T-helper 22 cell (primary cell): ENCODE data around the gene SNED1.

ENCODE experiments used
- DNase-seq: peaks from one replicate; pipeline ENCODE4 v3.0.0-alpha.2; 2020; ENCODE audit warnings: low read depth

The SNED1 gene

DNA sequence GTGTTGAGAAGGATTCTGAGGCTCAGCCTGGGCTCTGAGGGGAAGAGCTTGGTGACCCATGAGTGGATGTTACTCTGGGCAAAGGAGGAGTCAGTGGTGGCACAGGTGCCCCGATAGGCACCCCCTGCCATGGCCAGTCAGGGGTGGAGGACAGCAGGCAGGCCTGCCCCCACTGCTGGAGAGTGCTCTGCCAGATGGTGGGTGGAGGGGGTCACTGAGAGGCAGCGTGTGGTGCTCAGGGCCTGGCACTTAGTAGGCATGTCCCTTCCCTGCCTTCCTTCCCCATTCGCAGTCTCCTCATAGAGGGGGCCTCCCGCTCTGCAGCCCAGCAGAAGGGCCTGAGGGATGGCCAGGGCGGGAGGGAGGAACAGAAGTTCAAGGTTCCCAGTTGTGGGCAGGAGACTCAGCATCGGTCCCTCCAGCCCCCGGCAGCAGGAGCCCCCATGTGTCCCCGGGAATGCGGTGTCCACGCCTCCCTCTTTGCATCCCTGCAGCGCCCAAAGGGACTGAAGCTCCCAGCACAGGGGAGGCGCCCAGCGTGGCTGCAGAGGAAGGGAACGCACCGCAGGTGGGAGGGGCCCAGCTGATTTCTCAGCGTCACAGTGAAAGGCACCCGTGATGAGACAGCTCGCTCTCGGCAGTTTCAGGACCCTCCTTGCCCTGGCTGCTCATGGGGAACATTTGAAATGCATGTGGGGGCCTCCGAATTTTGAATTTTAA, 5.7 kb upstream of the SNED1 start:
- DNase-seq: no peak

DNA sequence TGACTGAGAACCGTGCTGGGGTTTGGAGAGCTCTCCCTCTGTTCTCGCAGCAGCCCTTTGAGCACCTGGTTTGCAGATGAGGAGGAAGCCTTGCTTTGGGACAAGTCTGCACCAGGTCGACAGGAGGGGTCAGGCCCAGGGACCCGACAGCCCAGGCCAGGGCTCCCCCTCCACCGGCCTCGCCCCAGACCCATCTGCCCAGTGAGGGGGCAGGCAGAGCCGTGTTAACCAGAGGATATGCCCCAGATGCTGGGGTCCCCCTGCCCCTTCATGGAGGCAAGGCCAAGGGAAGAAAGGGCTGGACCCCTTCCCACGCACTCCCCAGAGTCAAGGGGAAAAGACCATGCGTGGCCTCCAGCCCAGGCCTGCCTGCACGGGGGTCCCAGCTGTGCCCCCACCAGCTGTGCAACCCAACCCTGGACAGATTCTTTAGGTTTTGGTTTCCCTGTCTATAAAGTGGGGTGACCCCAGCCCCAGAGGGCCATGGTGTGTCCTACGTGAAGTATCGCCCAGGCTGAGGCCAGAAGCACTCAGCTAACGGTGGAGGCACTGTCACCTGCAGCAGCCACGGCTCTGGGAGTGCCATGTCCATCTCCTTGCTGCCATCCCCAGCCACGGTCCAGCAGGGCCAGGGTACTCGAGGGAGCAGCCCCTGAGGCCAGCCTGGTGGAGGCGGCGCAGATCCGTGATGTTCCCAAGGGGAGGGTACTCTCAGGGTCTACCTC, 4.8 kb upstream of the SNED1 start:
- no peak for DNase-seq

DNA sequence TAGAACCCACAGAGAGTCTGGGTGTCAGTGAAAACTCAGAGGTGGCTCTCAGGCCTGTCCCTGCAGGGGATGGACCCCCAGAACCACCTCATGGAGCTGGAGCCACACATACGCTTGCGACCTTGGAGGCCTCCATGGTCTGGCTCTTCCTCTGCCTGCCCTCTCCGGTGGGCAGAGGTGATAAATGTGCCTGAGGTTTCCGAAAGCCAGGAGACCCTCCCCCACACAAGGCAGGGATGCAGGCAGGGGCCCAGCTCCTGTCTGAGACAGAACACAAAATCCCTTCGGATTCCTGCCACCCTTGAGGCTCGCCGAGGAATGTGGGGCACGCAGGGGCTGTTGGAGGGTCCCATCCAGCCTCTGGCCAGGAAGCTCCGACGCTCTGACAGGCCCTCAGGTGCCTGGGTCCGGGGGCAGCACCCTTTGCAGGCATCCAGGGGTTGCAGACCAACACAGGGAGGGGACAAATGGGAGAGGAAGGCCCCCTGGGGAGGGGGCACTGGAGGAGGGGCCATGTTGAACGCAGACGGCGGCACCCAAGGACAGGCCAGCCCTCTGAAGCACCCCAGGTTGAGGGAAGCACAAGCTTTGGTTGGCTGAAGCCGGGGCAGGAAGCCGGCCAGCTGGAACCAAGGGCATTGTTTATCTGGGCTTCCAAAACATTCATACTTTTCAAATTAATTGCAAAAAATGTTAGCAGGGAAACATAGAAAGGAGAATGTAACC, 4.1 kb upstream of the SNED1 start:
- DNase-seq: no peak

DNA sequence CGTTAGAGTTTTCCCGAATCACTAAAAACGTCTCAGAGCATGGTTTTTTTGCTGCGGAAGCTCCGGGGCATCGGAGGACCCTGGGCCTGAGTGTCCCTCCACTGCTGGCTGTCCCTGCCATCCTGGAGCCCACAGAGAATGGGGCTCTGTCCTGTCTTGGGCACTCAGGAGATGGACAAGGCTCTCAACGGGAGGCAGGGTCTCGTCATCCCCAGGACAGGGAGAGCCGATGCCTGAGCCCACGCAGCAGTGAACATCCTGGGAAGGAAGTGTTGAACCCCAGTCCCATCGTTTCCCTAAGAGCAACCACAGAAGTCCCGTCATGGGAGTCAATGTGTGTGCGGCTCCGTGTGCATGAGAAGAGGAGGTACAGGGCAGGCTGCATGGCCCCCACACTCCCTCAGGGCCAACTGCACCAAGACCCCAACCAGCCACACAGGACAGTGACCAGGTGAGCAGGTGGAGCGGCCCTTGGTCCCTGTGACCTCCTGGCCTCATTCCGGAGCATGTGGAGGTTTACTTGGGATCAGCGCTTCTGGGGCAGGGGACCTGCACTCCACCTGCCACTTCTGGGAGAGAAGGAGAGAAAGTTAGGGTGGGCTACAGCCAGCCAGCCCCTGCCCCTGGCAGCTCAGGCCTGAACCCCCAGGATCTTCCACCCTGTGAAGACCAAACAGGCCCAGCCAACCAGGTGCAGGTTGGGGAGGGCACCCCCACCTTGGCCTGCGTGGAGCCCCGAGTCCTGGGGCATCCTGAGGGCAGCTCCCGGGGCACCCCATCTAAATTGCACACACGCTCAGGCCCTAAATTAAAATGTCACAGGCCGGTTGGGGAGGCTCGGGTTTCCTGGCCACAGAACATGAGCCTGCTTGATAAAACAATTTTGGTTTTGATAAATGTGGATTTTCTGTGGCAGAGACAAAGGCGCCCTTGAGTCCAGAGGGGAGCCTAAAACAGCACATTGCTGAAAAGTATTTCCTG, 3.1 kb upstream of the SNED1 start:
- no peak for DNase-seq

DNA sequence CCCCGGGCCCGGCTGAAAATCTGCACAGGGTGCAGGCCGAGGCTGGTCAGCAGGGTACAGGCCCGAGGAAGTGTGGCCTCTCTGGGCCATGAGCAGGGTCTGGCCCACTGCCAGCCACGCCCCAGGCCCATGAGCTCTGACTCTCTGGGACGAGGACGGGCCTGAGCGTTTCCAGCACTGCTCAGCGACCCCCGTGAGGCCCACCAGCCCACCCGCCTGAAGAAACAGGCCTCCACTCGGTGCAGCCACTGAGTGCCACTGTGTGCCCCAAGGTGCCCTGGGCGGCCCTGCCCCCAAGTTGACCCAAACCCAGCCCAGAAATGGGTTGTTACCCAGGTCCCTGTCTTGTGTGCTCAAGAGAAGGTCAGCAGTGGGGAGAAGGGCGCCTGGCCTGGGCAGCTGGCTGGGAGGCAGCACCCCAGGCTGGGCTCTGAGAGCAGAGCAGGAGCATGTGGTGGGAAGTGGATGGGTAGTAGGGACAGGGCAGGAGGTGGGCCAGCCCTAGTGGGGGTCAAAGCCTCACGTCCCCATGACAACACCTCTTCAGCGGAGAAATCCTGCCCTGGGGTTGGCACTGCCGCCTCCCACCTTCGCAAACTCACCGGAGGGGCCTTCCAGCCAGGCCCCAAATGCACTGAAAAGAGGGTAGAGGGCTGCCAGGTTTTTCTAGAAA, 2.1 kb upstream of the SNED1 start:
- DNase-seq: no peak

DNA sequence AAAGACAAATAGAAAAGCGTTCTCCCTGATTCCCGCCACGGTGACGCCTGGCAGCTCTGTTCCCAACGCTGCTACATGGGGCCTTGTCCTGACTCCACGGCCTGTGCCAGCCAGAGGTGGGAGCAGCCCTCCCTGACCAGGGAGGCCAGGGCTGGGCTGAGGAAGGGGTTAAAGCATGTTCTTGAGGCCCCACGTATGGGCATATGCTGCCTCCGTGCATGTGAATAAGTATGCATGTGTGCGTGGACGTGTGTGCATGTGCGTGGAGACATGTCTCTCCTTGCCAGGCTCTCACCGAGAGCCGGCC, 1.6 kb upstream of the SNED1 start:
- DNase-seq: no peak

DNA sequence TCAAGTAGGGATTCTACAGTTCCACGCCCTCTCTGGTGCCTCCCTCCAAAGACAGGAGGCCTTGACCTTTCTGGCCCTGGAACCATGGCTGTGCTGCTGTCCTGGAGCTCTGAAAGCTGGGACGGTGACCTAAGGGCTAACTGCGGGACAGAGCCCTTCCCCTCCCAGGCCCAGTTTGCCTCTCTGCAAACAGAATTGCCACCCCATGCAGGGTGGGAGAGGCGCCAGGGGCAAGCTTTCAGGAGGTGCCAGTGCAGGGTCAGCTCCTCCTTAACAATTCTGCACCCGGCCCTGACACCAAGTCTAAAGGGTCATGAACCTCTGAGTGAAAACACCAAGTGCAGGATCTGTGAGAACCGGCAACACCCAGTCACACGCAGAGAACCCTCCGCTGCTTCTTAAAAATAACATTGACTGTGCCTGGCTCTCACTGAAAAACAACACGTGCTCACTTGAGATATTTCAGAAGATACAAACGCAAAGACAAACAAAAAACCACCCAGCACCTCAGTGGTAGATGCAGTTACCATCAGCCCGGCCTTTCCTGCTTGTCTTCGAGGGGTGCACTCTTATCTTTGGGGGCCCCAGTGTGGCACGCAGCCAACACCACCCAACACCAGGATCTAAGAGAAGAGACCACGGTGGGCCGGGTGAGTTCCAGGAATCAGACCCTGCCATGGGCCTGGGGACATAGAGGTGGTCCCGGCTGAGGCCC, 1.1 kb upstream of the SNED1 start:
- no peak for DNase-seq

DNA sequence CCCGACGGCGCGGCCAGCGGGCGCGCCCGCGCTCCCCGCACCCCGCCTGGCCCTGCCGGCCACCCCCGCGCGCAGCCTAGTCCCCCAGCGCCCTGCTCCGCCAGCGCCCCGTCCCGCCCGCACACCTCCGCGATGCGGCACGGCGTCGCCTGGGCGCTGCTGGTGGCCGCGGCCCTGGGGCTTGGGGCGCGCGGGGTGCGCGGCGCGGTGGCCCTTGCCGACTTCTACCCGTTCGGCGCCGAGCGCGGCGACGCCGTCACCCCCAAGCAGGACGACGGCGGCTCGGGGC, 232 bp downstream of the SNED1 start:
- no peak for DNase-seq

DNA sequence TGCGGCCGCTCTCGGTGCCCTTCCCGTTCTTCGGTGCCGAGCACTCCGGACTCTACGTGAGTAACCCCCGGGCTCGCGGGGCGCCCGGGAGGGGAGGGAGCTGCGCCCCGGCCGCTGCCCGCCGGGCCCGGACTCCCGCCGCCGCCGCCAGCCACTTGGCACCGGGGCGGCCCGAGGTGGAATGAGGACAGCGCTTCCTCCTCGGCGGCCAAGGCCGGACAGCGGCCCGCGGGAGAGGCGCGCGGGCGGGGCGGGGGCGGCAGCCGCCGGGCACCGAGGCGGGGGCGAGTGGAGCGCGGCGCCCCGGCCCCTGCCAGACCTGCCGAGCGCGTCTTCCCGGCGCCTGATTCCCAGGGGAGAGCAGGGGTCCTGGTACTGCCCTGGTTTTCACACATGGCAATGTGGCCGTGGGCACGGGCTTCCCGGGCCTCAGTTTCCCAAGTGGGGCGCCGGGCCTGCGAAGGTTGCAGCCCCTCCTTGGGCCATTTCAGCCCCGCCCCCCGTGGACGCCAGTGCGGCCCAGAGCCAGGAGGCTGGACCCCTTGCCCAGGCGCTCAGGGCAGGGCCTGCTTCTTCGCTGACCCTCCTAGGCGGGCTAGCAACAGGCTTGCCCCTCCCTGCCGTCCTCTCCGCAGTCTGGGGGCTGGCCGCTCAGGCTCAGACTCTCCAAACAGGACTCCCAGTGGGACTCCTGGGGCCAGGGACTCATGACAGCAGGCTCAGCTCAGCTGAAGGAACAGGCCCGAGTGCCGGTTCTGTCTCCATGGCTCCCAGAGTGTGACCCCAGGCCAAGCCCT, 775 bp downstream of the SNED1 start:
- no peak for DNase-seq

DNA sequence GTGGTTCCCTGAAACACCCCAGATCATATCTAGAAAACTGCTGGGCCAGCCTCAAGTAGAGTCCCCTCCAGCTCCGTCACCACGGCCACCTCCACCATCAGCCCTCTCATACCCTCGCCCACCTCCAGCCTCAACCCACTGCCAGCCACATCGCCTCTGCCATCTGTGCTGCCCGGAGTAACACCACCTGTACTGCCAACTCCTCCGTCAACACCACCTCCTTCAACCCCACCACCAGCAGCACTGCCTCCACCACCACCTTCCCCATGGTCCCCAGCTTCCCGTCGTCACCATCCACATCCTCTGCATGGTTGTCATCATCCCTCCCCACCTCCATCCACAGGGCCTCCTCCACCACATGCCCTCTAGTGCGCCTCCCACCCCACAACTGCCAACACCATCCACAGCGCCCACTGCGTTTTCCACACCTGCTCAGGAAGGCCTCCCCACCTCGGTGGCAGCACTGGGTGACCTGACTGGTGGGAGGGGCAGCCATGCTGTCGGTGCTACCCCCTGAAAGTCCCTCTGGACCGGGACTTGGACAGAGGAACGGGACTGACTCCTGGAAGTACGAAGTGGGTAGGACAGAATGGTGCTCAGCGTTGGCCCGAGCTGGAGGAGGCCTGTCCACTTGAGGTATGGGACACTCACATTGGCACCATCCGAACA, 1.6 kb downstream of the SNED1 start:
- DNase-seq: no peak

DNA sequence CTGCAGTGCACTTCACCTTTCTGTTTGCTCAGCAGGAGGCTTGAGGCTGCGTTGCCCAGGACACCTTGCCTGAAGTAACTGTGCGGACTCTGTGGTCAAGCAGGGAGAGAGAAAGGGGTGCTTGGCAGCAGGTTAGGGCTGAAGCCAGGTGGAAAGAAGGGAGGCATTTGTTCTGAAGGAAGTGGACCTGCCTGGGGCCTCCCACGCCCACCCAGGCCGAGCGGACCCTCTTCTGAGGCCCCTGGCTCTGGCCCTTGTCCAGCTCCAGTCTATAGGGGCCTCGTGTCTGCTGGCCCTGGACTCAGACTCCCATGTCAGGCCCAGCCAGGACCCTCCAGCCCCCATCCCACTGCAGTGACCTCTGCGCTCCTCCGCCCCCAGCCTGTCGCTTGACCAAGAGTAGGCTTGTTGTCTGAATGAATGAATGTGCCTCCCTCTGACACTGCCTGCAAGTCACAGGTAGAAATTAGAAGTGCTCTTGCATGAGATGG, 2.5 kb downstream of the SNED1 start:
- DNase-seq: no peak

DNA sequence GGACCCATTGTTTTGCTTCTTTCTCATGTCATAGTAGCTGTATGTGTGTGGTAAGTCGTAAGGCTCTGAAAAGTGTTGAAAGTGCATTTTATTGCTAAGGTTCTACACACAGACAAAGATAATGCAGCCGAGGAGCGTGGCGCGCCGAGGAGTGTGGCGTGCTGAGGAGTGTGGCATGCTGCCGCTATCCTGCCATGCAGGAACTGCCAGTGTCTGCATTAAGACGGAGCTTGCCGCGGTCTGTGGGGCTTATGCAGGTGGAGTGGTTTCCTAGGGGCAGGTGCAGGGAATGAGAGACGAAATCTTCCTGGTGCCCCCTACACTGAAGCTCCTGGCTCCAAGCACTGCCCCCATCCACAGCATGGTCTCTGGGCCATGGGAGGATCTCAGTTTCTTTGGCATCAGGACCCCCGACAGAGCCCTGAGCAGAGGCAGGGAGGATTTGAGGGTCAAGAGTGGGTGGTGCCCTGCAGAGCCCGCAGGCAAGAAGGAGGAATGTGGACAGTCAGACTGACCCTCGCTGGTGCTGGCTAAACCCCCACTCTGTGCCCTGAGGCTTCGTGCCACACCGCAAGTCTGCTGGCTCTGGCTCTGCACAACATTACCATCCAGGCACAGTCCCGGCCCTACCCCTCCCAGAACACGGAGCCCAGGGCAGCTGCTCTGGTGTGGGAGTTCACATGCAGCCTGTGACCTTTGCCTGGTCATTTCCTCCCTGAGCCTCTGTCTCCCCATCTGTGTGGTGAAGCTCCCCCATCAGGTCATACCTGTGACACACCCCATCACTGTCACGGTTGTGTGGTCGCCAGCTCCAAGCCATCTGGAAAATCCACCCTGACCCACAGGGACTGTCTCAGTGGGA, 3.2 kb downstream of the SNED1 start:
- DNase-seq: no peak

DNA sequence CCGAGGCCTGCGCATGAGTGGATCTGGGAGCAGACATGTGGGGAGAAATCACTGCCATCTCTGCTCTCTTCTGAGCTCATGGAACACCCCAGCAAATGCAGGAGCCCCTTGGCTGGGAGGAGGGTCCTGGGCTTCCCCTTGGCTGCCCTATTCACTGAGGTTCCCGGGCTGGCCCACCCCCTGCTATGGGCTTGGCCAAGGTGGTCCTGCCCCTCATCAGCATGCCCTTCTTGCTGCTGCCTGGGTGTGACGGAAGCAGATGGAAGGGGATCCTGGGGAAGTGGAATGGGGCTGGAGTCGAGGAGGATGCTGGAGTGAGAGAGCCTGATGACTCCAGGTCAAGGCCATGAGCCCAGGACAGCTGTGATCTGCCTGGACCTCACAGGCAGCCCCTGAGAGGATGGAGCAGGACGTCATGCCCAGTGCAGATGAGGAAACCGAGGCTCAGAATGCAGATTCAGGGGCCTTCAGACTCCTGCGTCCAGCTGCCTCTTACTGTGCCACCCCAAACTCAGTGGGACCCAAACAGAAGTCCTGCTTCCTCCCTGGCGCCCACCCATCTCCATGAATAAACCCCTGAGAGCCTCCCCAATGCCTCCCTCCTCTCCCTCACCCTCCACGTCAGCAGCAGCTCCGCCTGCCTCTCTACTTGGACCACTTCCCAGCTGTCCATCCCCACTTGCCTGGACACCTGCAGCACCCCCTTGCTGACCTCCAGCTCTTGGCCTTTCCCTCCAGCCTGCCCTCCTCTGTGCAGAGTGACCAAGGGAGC, 4.0 kb downstream of the SNED1 start:
- DNase-seq: no peak

DNA sequence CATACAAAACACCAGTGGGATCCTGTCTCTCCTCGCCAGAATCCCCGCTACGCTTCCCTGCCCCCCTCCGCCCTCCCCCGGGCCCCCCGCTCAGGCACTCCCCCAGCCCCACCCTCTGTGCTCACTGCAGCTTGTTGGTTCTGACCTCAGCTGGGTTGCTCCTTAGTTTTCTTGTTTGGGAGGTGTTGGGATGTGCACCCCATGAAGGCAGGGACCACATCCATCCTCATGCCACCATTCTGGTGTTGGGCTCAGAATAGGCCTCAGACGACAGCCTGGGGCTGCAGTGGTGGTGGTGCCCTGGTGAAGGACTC, 4.6 kb downstream of the SNED1 start:
- DNase-seq: no peak

DNA sequence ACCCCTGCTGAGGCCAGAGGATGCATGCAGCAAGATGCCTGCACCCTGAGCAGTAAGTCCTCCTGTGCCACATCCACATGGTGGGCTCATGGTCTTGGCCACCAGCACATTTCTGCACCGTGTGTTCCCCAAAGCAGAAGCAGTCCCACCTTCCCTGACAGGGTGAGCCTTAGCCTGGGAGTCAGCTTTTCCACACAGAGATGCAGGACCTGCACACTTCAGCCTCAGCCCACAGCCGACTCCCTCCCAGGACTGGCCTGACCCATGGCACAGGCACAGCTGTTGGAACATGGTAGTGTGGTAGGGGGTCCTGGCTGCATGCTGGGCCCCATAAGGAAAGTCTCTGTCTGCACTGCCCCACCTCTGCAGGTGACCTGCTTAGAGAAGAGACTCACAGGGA, 5.0 kb downstream of the SNED1 start:
- no peak for DNase-seq

DNA sequence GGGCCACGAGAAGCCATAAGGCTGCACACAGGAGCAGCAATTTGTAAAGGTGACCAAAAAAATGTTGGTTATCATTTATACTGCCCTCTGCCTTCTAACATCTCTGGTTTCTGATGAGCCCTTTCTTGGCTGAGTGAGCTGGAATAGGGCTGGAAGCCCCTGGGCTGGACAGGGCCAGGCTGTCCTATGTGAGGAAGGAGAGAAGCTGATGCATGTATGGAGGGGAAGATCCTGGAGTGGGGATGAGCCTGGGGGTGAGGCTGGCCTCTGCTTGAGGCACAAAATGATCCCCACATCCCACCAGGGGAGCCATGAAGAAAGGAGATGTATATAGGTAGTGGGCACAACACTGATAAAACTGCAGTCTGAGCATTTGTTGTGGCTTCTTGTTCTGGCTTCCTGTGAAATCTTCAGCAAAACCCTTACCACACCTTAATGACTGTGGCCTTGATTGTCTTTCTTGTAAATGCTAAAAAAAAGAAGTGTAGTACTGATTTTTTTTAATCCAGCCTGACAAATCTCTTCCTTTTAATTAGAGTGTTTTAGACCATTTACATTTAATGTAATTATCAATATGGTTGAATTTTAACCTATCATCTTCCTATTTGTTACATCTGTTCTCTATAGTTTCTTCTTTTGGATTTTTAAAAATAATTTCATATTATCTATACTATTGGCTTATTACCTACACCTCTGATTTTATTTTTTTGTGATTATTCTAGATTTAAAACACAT, 5.6 kb downstream of the SNED1 start:
- no peak for DNase-seq

DNA sequence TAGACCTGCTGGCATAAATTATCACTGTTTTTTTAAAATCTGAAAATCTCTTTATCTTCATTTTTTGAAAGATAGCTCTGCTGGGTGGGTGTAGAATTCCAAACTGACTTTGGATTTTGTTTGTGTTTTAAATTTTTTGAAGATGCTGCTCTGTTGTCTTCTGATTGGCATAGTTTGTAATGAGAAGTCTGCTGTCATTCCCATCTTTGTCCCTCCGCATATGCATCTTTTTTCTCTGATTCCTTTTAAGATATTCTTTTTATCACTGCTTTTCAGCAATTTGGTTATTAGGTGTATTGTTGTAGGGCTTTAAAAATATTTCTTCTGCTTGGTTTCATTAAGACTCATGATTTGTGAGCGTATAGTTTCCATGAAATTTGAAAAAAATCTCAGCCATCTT, 7.2 kb downstream of the SNED1 start:
- DNase-seq: no peak
